ENCODE results near the gene DCLK1. TPM values are rescaled to one million over a fixed set of nuclear protein-coding genes. Genes with fewer than 3 reads are reported as not detected.

Gene DCLK1
- total RNA-seq, 1 donor from 2014 or later, result 9.1 TPM

DNA sequence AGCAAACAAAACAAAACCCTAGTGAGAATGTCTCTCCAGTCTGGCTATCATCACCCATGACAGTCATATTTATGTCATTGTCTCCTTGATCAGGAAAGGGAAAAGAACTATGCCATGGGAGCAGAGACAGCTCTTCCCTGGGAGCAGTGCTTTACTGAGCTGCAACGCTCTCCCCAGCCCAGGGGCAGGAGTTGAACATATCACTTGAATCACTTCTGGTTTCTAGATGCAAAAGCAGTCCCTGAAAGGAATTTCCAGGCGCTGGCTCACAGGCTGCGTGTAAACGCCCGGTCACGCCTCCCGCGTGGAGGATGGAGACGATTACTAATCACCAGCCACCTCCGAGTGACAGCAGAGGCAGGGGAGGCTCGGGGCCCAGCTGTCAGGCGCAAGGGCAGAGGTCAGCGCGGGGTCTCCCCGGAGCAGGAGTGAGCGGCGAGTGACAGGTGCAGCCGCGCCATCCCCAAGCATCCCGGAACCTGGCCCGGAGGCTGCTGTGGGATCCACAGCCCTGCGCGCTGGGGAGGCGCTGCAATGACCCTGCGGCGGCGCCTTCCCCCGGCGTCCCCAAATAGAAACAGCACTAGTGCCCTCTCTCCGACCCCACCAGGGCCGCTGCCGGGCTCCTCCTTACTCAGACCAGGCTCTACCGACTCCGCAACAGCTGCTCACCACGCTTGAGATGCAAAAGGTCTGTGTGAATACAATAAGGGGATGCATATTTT, 23.5 kb upstream of the DCLK1 start:
- Mint-ChIP-seq H3K36me3 (ENCODE audit: unreplicated experiment) (peaks cover 2% of the 10 kb centered on the region), H3K9me3 (ENCODE audit: unreplicated experiment) (peaks cover 8% of the 10 kb centered on the region), H3K4me1 (ENCODE audit: unreplicated experiment) (peaks cover 18% of the 10 kb centered on the region), H3K4me3 (ENCODE audit: unreplicated experiment) (no peak overlapping the region), H3K27ac (ENCODE audit: unreplicated experiment) (no peak overlapping the region), H3K27me3 (ENCODE audit: unreplicated experiment) (peaks cover 61% of the 10 kb centered on the region)
- TF ChIP-seq, protein P1, sequence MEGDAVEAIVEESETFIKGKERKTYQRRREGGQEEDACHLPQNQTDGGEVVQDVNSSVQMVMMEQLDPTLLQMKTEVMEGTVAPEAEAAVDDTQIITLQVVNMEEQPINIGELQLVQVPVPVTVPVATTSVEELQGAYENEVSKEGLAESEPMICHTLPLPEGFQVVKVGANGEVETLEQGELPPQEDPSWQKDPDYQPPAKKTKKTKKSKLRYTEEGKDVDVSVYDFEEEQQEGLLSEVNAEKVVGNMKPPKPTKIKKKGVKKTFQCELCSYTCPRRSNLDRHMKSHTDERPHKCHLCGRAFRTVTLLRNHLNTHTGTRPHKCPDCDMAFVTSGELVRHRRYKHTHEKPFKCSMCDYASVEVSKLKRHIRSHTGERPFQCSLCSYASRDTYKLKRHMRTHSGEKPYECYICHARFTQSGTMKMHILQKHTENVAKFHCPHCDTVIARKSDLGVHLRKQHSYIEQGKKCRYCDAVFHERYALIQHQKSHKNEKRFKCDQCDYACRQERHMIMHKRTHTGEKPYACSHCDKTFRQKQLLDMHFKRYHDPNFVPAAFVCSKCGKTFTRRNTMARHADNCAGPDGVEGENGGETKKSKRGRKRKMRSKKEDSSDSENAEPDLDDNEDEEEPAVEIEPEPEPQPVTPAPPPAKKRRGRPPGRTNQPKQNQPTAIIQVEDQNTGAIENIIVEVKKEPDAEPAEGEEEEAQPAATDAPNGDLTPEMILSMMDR (IDR thresholded peaks at IDR 0.05), result no peak
- DNase-seq (ENCODE audit: extremely low spot score, unreplicated experiment), result no peak

GRCh38 chr13:36151591-36151990, 20.4 kb upstream of the DCLK1 start:
- peaks cover 45% of the 10 kb centered on the region for H3K27me3 Mint-ChIP-seq (ENCODE audit: unreplicated experiment)
- no peaks in the 10 kb centered on the region for H3K36me3 Mint-ChIP-seq (ENCODE audit: unreplicated experiment)
- TF ChIP-seq, protein P1 (IDR thresholded peaks at IDR 0.05), result no peak
- no peak overlapping the region for H3K4me3 Mint-ChIP-seq (ENCODE audit: unreplicated experiment)
- H3K27ac Mint-ChIP-seq (ENCODE audit: unreplicated experiment), result no peak overlapping the region
- DNase-seq (ENCODE audit: extremely low spot score, unreplicated experiment), result no peak
- H3K4me1 Mint-ChIP-seq (ENCODE audit: unreplicated experiment), result peaks cover 7% of the 10 kb centered on the region
- H3K9me3 Mint-ChIP-seq (ENCODE audit: unreplicated experiment), result peaks cover 12% of the 10 kb centered on the region

GRCh38 chr13:36148446-36148845, 17.3 kb upstream of the DCLK1 start:
- no peak for DNase-seq (ENCODE audit: extremely low spot score, unreplicated experiment)
- TF ChIP-seq, protein P1 (IDR thresholded peaks at IDR 0.05), result no peak
- Mint-ChIP-seq H3K27me3 (ENCODE audit: unreplicated experiment) (peaks cover 32% of the 10 kb centered on the region), H3K36me3 (ENCODE audit: unreplicated experiment) (no peaks in the 10 kb centered on the region), H3K4me3 (ENCODE audit: unreplicated experiment) (no peak overlapping the region), H3K4me1 (ENCODE audit: unreplicated experiment) (no peaks in the 10 kb centered on the region), H3K27ac (ENCODE audit: unreplicated experiment) (no peak overlapping the region), H3K9me3 (ENCODE audit: unreplicated experiment) (peaks cover 12% of the 10 kb centered on the region)

- no peaks in the 10 kb centered on the region for H3K36me3 Mint-ChIP-seq (ENCODE audit: unreplicated experiment)
- TF ChIP-seq, protein P1 (IDR thresholded peaks at IDR 0.05), result no peak
- no peaks in the 10 kb centered on the region for H3K4me1 Mint-ChIP-seq (ENCODE audit: unreplicated experiment)
- no peak for DNase-seq (ENCODE audit: extremely low spot score, unreplicated experiment)
- H3K27me3 Mint-ChIP-seq (ENCODE audit: unreplicated experiment), result peaks cover 36% of the 10 kb centered on the region
- peaks cover 12% of the 10 kb centered on the region for H3K9me3 Mint-ChIP-seq (ENCODE audit: unreplicated experiment)
- H3K4me3 Mint-ChIP-seq (ENCODE audit: unreplicated experiment), result no peak overlapping the region
- H3K27ac Mint-ChIP-seq (ENCODE audit: unreplicated experiment), result no peak overlapping the region
These were observed 16.1 kb upstream of the DCLK1 start for GRCh38 chr13:36147330-36147729.

GRCh38 chr13:36146511-36147269, 15.5 kb upstream of the DCLK1 start:
- Mint-ChIP-seq H3K36me3 (ENCODE audit: unreplicated experiment) (no peaks in the 10 kb centered on the region), H3K9me3 (ENCODE audit: unreplicated experiment) (peaks cover 12% of the 10 kb centered on the region), H3K4me3 (ENCODE audit: unreplicated experiment) (no peak overlapping the region), H3K27me3 (ENCODE audit: unreplicated experiment) (peaks cover 39% of the 10 kb centered on the region), H3K27ac (ENCODE audit: unreplicated experiment) (no peak overlapping the region), H3K4me1 (ENCODE audit: unreplicated experiment) (no peaks in the 10 kb centered on the region)
- no peak for DNase-seq (ENCODE audit: extremely low spot score, unreplicated experiment)
- TF ChIP-seq, protein P1 (IDR thresholded peaks at IDR 0.05), result no peak
